IMR-90 (cell line): ENCODE measurements around the gene FAM98C. TPM values are rescaled to one million over a fixed set of nuclear protein-coding genes. Genes with fewer than 3 reads are reported as not detected.

Experiments used
- ATAC-seq: fragments of 200-7000 bp; cut with Tn5 transposase; 2 replicates; pipeline ENCODE4 v1.9.1; 2020; ENCODE audit warnings: low read depth, mild to moderate bottlenecking, moderate library complexity
- BruUV-seq: library from RNA; stranded (reverse); fragments of 400-500 nt; replicated peaks from 2 replicates; lab custom pipeline; 2021; lab: Mats Ljungman, UMichigan
- CTCF ChIA-PET: fragments of 300-600 bp; formaldehyde crosslinking; extraction: SDS; loops from one replicate; lab custom pipeline; 2021; ENCODE audit warnings: antibody characterized with exemption; lab: Yijun Ruan, JAX
- POLR2A ChIA-PET: fragments of 300-600 bp; sonication (Branson Sonifier 250); formaldehyde crosslinking; loops from one replicate; lab custom pipeline; 2022; ENCODE audit warnings: antibody characterized with exemption; ENCODE audit not compliant: unreplicated experiment; lab: Charles Lee
- DNase-seq: peaks from one replicate; pipeline ENCODE4 v3.0.0; 2013
- H2AFZ ChIP-seq: replicated peaks from 2 replicates; pipeline ENCODE3; 2013; ENCODE audit warnings: low read length, mild to moderate bottlenecking; ENCODE audit not compliant: poor library complexity
- H2AK5ac ChIP-seq: 2 replicates; pipeline ENCODE4 v1.6.1; 2013; ENCODE audit warnings: low read depth, low read length, inconsistent platforms
- H2AK9ac ChIP-seq: replicated peaks from 2 replicates; pipeline ENCODE3; 2013; ENCODE audit warnings: mild to moderate bottlenecking, low read depth, low read length, moderate library complexity; ENCODE audit not compliant: poor library complexity
- H2BK120ac ChIP-seq: 2 replicates; pipeline ENCODE4 v1.6.1; 2013; ENCODE audit warnings: low read depth, low read length, inconsistent platforms
- H2BK15ac ChIP-seq: 3 replicates; pipeline ENCODE4 v1.6.1; 2013; ENCODE audit warnings: low read depth, low read length, inconsistent platforms
- H2BK20ac ChIP-seq: 2 replicates; pipeline ENCODE4 v1.6.1; 2013; ENCODE audit warnings: low read depth, mild to moderate bottlenecking, inconsistent platforms, low read length, moderate library complexity
- H2BK5ac ChIP-seq: 2 replicates; pipeline ENCODE4 v1.6.1; 2013; ENCODE audit warnings: mild to moderate bottlenecking, low read depth, low read length, inconsistent platforms; ENCODE audit not compliant: poor library complexity, severe bottlenecking
- H3K14ac ChIP-seq: replicated peaks from 2 replicates; pipeline ENCODE4 v1.6.1; 2013; ENCODE audit warnings: low read depth, low read length, inconsistent platforms
- H3K18ac ChIP-seq: 2 replicates; pipeline ENCODE4 v1.6.1; 2013; ENCODE audit warnings: low read depth, low read length, control low read depth
- H3K23ac ChIP-seq: 2 replicates; pipeline ENCODE4 v1.6.1; 2013; ENCODE audit warnings: low read depth, low read length, inconsistent platforms
- H3K27ac ChIP-seq: 2 replicates; pipeline ENCODE4 v1.5.1; 2013; ENCODE audit warnings: mild to moderate bottlenecking, control low read depth, low read length; ENCODE audit not compliant: insufficient read depth
- H3K27me3 ChIP-seq: 2 replicates; pipeline ENCODE4 v1.6.1; 2013; ENCODE audit warnings: low read length; ENCODE audit not compliant: control insufficient read depth, insufficient read depth
- H3K36me3 ChIP-seq: 2 replicates; pipeline ENCODE4 v1.6.1; 2013; ENCODE audit warnings: low read length, mixed read lengths; ENCODE audit not compliant: control insufficient read depth, insufficient read depth
- H3K4ac ChIP-seq: 2 replicates; pipeline ENCODE4 v1.6.1; 2013; ENCODE audit warnings: low read depth, low read length, inconsistent platforms
- H3K4me1 ChIP-seq: 2 replicates; pipeline ENCODE4 v1.6.1; 2013; ENCODE audit warnings: low read length, mixed read lengths; ENCODE audit not compliant: control insufficient read depth, insufficient read depth
- H3K4me2 ChIP-seq: 2 replicates; pipeline ENCODE4 v1.6.1; 2013; ENCODE audit warnings: low read depth, mild to moderate bottlenecking, control low read depth, low read length, moderate library complexity
- H3K4me3 ChIP-seq: 2 replicates; pipeline ENCODE4 v1.5.1; 2013; ENCODE audit warnings: low read depth, mild to moderate bottlenecking, control low read depth, low read length, moderate library complexity; ENCODE audit not compliant: insufficient read depth
- H3K56ac ChIP-seq: 2 replicates; pipeline ENCODE4 v1.6.1; 2013; ENCODE audit warnings: low read length, inconsistent platforms; ENCODE audit not compliant: insufficient read depth; ENCODE audit errors: extremely low read depth
- H3K79me1 ChIP-seq, 2 experiments: 2 replicates each; pipeline ENCODE4 v1.6.1; 2013; ENCODE audit warnings: low read length in 2 of 2, inconsistent platforms in 1 of 2, low read depth in 1 of 2
- H3K9ac ChIP-seq: 2 replicates; pipeline ENCODE4 v1.6.1; 2013; ENCODE audit warnings: low read depth, low read length, control low read depth
- H3K9me1 ChIP-seq: 2 replicates; pipeline ENCODE4 v1.6.1; 2013; ENCODE audit warnings: low read length, inconsistent platforms; ENCODE audit not compliant: insufficient read depth
- H3K9me3 ChIP-seq: 2 replicates; pipeline ENCODE4 v1.6.1; 2013; ENCODE audit warnings: low read length; ENCODE audit not compliant: control insufficient read depth, insufficient read depth
- H4K20me1 ChIP-seq: 2 replicates; pipeline ENCODE4 v1.6.1; 2013; ENCODE audit warnings: low read length, inconsistent platforms; ENCODE audit not compliant: insufficient read depth
- H4K5ac ChIP-seq: 2 replicates; pipeline ENCODE4 v1.6.1; 2013; ENCODE audit warnings: mild to moderate bottlenecking, low read depth, low read length, control low read depth
- H4K8ac ChIP-seq, 2 experiments: 2 replicates each; pipeline ENCODE4 v1.6.1; 2013; ENCODE audit warnings: low read depth in 2 of 2, low read length in 2 of 2, control low read depth in 1 of 2, inconsistent platforms in 1 of 2
- H4K91ac ChIP-seq: 2 replicates; pipeline ENCODE4 v1.6.1; 2013; ENCODE audit warnings: low read depth, low read length, inconsistent platforms; ENCODE audit not compliant: insufficient read depth
- MAZ ChIP-seq: IDR thresholded peaks from 2 replicates; pipeline ENCODE4 v1.6.1; 2012; ENCODE audit warnings: low read depth, mild to moderate bottlenecking, low read length, improper control_type of control experiment, moderate library complexity, borderline replicate concordance
- NFE2L2 ChIP-seq: fragments of 150-350 bp; IDR thresholded peaks from 2 replicates; pipeline ENCODE4 v1.6.1; 2016; ENCODE audit warnings: low read depth, mild to moderate bottlenecking, low read length
- POLR2A ChIP-seq: IDR thresholded peaks from 2 replicates; pipeline ENCODE4 v1.6.1; 2012; ENCODE audit warnings: mild to moderate bottlenecking, low read depth, low read length
- RFX5 ChIP-seq: IDR thresholded peaks from 2 replicates; pipeline ENCODE4 v1.8.0; 2012; ENCODE audit warnings: low read depth, mild to moderate bottlenecking, low read length, moderate library complexity
- WGBS, 2 experiments: methylation state at CpG; one replicate each; pipeline versions ENCODE4 v1.1.5 to v1.1.7; 2013; ENCODE audit warnings: missing lambda C conversion rate in 2 of 2; ENCODE audit not compliant: insufficient read length in 1 of 2; ENCODE audit errors: extremely low coverage in 2 of 2; 5-methylcytosine and 5-hydroxymethylcytosine counted together
- dilution Hi-C: fragments of 300-500 bp; cut with HindIII; formaldehyde crosslinking; loops from one replicate; pipeline ENCODE4 v1.14.3; 2018; ENCODE audit warnings: low sequenced_read_pairs; ENCODE audit not compliant: unreplicated experiment
- in situ Hi-C: fragments of 300-500 bp; cut with MboI; formaldehyde crosslinking; loops from 3 replicates; pipeline ENCODE4 v1.14.3; 2019; ENCODE audit warnings: low sequenced_read_pairs, inconsistent platforms, mixed read lengths
- intact Hi-C: fragments of 100-400 bp; cut with micrococcal nuclease; formaldehyde crosslinking; loops from 2 replicates; pipeline ENCODE4 v1.10.0; 2022
- polyA plus RNA-seq, 3 experiments: library from polyadenylated mRNA; depleted of rRNA; stranded (reverse); fragments of >200 nt; gene quantifications; 2 replicates each; pipeline ENCODE4 v1.2.3, GENCODE V29; 2012; ENCODE audit warnings: low replicate concordance in 1 of 3
- total RNA-seq: library from RNA; depleted of rRNA; stranded (reverse); fragments of >200 nt; gene quantifications from 2 replicates; pipeline ENCODE4 v1.2.3, GENCODE V29; 2012
- TF ChIP-seq, protein P1 (sequence below): conservative IDR thresholded peaks from 2 replicates; pipeline ENCODE4 v1.5.1; 2012; ENCODE audit warnings: mild to moderate bottlenecking, low read depth, low read length, improper control_type of control experiment
- TF ChIP-seq, protein P2 (sequence below): fragments of 150-350 bp; IDR thresholded peaks from 2 replicates; pipeline ENCODE4 v1.6.1; 2017; ENCODE audit warnings: mild to moderate bottlenecking, antibody characterized with exemption, low read length, low read depth

Gene FAM98C
- total and polyA plus RNA-seq, 2 of the 4 experiments (the other 2 are of a cell fraction) = 3.6 to 17.9 TPM

DNA sequence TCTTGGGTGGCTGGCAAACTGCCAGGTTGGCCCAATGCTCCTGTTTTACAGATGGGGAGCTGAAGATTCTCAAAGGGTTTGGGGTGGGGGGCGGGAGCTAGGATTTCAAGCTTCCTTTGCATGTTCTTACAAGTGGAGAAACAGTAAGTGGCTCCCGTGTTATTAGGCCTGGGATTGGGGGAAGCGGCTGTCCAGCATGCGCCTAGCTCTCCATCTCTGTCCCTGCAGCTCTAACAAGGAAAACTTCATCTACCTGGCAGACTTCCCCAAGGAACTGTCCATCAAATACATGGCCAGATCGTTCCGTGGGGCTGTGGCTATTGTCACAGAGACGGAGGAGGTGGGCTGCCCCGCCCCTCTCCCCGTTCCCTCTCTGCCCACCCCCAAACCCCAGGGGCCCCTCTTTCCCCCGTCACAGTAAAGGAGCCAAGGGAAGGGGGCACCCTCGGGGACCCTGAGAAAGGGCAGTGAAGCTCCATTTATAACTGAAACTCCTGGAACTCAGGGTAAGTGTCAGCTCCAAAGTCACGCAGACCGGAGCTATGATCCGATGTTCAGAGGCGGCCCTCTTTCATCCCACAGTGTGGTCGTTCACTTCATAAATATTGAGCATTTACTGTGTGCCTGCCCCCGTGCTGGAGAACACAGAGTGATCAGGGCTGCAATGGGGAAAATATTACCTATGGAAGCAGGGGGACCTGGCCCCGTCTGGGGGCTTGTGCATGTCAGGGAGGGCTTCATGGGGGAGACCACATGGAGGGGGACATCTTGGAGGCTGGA lies 43.5 kb upstream of the FAM98C start:
- dilution Hi-C loops (no loop called here), intact Hi-C loops (no loop called here), in situ Hi-C loops (no loop called here)
- H2BK120ac ChIP-seq = no peak overlapping the region
- no peak overlapping the region for H3K18ac ChIP-seq
- no TSS peak for BruUV-seq
- H3K27ac ChIP-seq = no peak overlapping the region
- H4K8ac ChIP-seq = no peak overlapping the region
- 0 out of 2 replicates have a peak, but pooled peaks cover 3% of the 10 kb centered on the region for H4K20me1 ChIP-seq
- no peaks in the 10 kb centered on the region for H3K9me3 ChIP-seq
- no peak overlapping the region for H2BK20ac ChIP-seq
- H2AK5ac ChIP-seq = no peak overlapping the region
- ChIA-PET POLR2A (interaction anchor here (0.6 kb wide), 1 partner anchor 30 kb away, joined by 3 read pairs; no protein-coding TSS in a partner anchor), CTCF (no interaction called here)
- H2AFZ ChIP-seq = no peak overlapping the region
- H3K14ac ChIP-seq = no peak overlapping the region
- no peak overlapping the region for H4K5ac ChIP-seq
- H4K91ac ChIP-seq = no peak overlapping the region
- H3K9me1 ChIP-seq = no peaks in the 10 kb centered on the region
- H3K27me3 ChIP-seq = peaks cover 48% of the 10 kb centered on the region
- H2BK5ac ChIP-seq = no peak overlapping the region
- no peak overlapping the region for H2AK9ac ChIP-seq
- H3K9ac ChIP-seq = no peak overlapping the region
- no peaks in the 10 kb centered on the region for H3K36me3 ChIP-seq
- no peak overlapping the region for H3K4me3 ChIP-seq
- no peak overlapping the region for H3K4ac ChIP-seq
- 70% methylated on average over 4 of the region's 18 CpGs; no CpG with 5 or more reads in 1 of the 2 experiments for WGBS, 2 experiments
- no peak overlapping the region for H3K56ac ChIP-seq
- H3K79me1 ChIP-seq = no peaks in the 10 kb centered on the region
- no peak for TF ChIP-seq RFX5
- TF ChIP-seq, protein P1, sequence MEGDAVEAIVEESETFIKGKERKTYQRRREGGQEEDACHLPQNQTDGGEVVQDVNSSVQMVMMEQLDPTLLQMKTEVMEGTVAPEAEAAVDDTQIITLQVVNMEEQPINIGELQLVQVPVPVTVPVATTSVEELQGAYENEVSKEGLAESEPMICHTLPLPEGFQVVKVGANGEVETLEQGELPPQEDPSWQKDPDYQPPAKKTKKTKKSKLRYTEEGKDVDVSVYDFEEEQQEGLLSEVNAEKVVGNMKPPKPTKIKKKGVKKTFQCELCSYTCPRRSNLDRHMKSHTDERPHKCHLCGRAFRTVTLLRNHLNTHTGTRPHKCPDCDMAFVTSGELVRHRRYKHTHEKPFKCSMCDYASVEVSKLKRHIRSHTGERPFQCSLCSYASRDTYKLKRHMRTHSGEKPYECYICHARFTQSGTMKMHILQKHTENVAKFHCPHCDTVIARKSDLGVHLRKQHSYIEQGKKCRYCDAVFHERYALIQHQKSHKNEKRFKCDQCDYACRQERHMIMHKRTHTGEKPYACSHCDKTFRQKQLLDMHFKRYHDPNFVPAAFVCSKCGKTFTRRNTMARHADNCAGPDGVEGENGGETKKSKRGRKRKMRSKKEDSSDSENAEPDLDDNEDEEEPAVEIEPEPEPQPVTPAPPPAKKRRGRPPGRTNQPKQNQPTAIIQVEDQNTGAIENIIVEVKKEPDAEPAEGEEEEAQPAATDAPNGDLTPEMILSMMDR = no peak
- TF ChIP-seq, protein P2, sequence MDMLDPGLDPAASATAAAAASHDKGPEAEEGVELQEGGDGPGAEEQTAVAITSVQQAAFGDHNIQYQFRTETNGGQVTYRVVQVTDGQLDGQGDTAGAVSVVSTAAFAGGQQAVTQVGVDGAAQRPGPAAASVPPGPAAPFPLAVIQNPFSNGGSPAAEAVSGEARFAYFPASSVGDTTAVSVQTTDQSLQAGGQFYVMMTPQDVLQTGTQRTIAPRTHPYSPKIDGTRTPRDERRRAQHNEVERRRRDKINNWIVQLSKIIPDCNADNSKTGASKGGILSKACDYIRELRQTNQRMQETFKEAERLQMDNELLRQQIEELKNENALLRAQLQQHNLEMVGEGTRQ = no peak
- no peak for TF ChIP-seq MAZ
- TF ChIP-seq POLR2A = no peak
- no peak for TF ChIP-seq NFE2L2
- no peak overlapping the region for H2BK15ac ChIP-seq
- no peaks in the 10 kb centered on the region for H3K4me1 ChIP-seq
- no peak overlapping the region for H3K23ac ChIP-seq
- ATAC-seq (no peak), DNase-seq (no peak)
- H3K4me2 ChIP-seq = no peak overlapping the region
